ENCODE measurements around the gene SPTLC3.

GRCh38 chr20:13028001-13028400 is 19.2 kb downstream of the SPTLC3 start:
- TF ChIP-seq CTCF (IDR thresholded peaks at IDR 0.05) (no peak), POLR2A (IDR thresholded peaks at IDR 0.05) (no peak)

Data from adrenal gland (tissue), 5 donors.